Measurements from ENCODE around the gene ZNF443. TPM values are rescaled to one million over a fixed set of nuclear protein-coding genes. Genes with fewer than 3 reads are reported as not detected.
"Not testable (repeated sequence)": the region's sequence is repeated elsewhere in the genome, so short reads cannot be mapped to it uniquely, and the experiment has no call there.

The ZNF443 gene
- total RNA-seq, 1 donor from 2014 or later, result 4.7 TPM

- peaks cover 16 to 34% (median 30%) of the 10 kb centered on the region in 3 donors for H3K9me3 ChIP-seq (ENCODE audit: control insufficient read depth in 3 of 3, low read length in 3 of 3)
- H3K27me3 ChIP-seq (ENCODE audit: control insufficient read depth in 3 of 3, insufficient read depth in 3 of 3, low read length in 3 of 3); H3K4me3 ChIP-seq (ENCODE audit: low read length in 3 of 3); H3K4me1 ChIP-seq (ENCODE audit: control insufficient read depth in 3 of 3, insufficient read depth in 3 of 3, low read length in 3 of 3); H3K27ac ChIP-seq (ENCODE audit: low read depth, low read length); H3K9ac ChIP-seq (ENCODE audit: low read depth in 1 of 3, low read length in 3 of 3): not testable (repeated sequence)
- H3K36me3 ChIP-seq (ENCODE audit: control insufficient read depth in 3 of 3, insufficient read depth in 3 of 3, low read length in 3 of 3), result peaks cover 16 to 33% (median 25%) of the 10 kb centered on the region in 3 donors
These were observed 26.8 kb upstream of the ZNF443 start for GRCh38 chr19:12467651-12468050.

- Histone ChIP-seq H3K36me3 (ENCODE audit: control insufficient read depth in 3 of 3, insufficient read depth in 3 of 3, low read length in 3 of 3) (peaks cover 14 to 33% (median 25%) of the 10 kb centered on the region in 3 donors), H3K27ac (ENCODE audit: low read depth, low read length) (no peak overlapping the region), H3K4me1 (ENCODE audit: control insufficient read depth in 3 of 3, insufficient read depth in 3 of 3, low read length in 3 of 3) (no peaks in the 10 kb centered on the region), H3K27me3 (ENCODE audit: control insufficient read depth in 3 of 3, insufficient read depth in 3 of 3, low read length in 3 of 3) (no peaks in the 10 kb centered on the region), H3K9me3 (ENCODE audit: control insufficient read depth in 3 of 3, low read length in 3 of 3) (peaks cover 16 to 40% (median 35%) of the 10 kb centered on the region in 3 donors), H3K4me3 (ENCODE audit: low read length in 3 of 3) (peak overlapping the region in 1 of 3 donors; percentile 41), H3K9ac (ENCODE audit: low read depth in 1 of 3, low read length in 3 of 3) (no peak overlapping the region)
These were observed 24.4 kb upstream of the ZNF443 start for GRCh38 chr19:12465211-12465610.

- H3K36me3 ChIP-seq (ENCODE audit: control insufficient read depth in 3 of 3, insufficient read depth in 3 of 3, low read length in 3 of 3), result peaks cover 14 to 33% (median 25%) of the 10 kb centered on the region in 3 donors
- no peak overlapping the region for H3K9ac ChIP-seq (ENCODE audit: low read depth in 1 of 3, low read length in 3 of 3)
- H3K4me1 ChIP-seq (ENCODE audit: control insufficient read depth in 3 of 3, insufficient read depth in 3 of 3, low read length in 3 of 3), result no peaks in the 10 kb centered on the region
- H3K27me3 ChIP-seq (ENCODE audit: control insufficient read depth in 3 of 3, insufficient read depth in 3 of 3, low read length in 3 of 3), result no peaks in the 10 kb centered on the region
- no peak overlapping the region for H3K27ac ChIP-seq (ENCODE audit: low read depth, low read length)
- peak overlapping the region in 1 of 3 donors; percentile 41 for H3K4me3 ChIP-seq (ENCODE audit: low read length in 3 of 3)
- peaks cover 16 to 37% (median 35%) of the 10 kb centered on the region in 3 donors for H3K9me3 ChIP-seq (ENCODE audit: control insufficient read depth in 3 of 3, low read length in 3 of 3)
These were observed 23.9 kb upstream of the ZNF443 start for GRCh38 chr19:12464769-12465168.

GRCh38 chr19:12464139-12464538 lies 23.3 kb upstream of the ZNF443 start:
- H3K27ac ChIP-seq (ENCODE audit: low read depth, low read length); H3K27me3 ChIP-seq (ENCODE audit: control insufficient read depth in 3 of 3, insufficient read depth in 3 of 3, low read length in 3 of 3); H3K4me3 ChIP-seq (ENCODE audit: low read length in 3 of 3); H3K4me1 ChIP-seq (ENCODE audit: control insufficient read depth in 3 of 3, insufficient read depth in 3 of 3, low read length in 3 of 3); H3K9ac ChIP-seq (ENCODE audit: low read depth in 1 of 3, low read length in 3 of 3): not testable (repeated sequence)
- Histone ChIP-seq H3K36me3 (ENCODE audit: control insufficient read depth in 3 of 3, insufficient read depth in 3 of 3, low read length in 3 of 3) (peaks cover 14 to 33% (median 25%) of the 10 kb centered on the region in 3 donors), H3K9me3 (ENCODE audit: control insufficient read depth in 3 of 3, low read length in 3 of 3) (peaks cover 16 to 42% (median 35%) of the 10 kb centered on the region in 3 donors)

GRCh38 chr19:12453495-12453894 lies 12.7 kb upstream of the ZNF443 start:
- Histone ChIP-seq H3K27ac (ENCODE audit: low read depth, low read length) (no peak overlapping the region), H3K4me1 (ENCODE audit: control insufficient read depth in 3 of 3, insufficient read depth in 3 of 3, low read length in 3 of 3) (no peaks in the 10 kb centered on the region), H3K9ac (ENCODE audit: low read depth in 1 of 3, low read length in 3 of 3) (no peak overlapping the region), H3K9me3 (ENCODE audit: control insufficient read depth in 3 of 3, low read length in 3 of 3) (peaks cover 2 to 15% (median 4%) of the 10 kb centered on the region in 3 donors), H3K36me3 (ENCODE audit: control insufficient read depth in 3 of 3, insufficient read depth in 3 of 3, low read length in 3 of 3) (no peaks in the 10 kb centered on the region), H3K27me3 (ENCODE audit: control insufficient read depth in 3 of 3, insufficient read depth in 3 of 3, low read length in 3 of 3) (no peaks in the 10 kb centered on the region), H3K4me3 (ENCODE audit: low read length in 3 of 3) (no peak overlapping the region)

GRCh38 chr19:12450844-12451243 lies 10.0 kb upstream of the ZNF443 start:
- Histone ChIP-seq H3K9ac (ENCODE audit: low read depth in 1 of 3, low read length in 3 of 3) (no peak overlapping the region), H3K27me3 (ENCODE audit: control insufficient read depth in 3 of 3, insufficient read depth in 3 of 3, low read length in 3 of 3) (no peaks in the 10 kb centered on the region), H3K27ac (ENCODE audit: low read depth, low read length) (no peak overlapping the region), H3K4me3 (ENCODE audit: low read length in 3 of 3) (no peak overlapping the region), H3K9me3 (ENCODE audit: control insufficient read depth in 3 of 3, low read length in 3 of 3) (peaks cover 2 to 10% (median 4%) of the 10 kb centered on the region in 3 donors), H3K4me1 (ENCODE audit: control insufficient read depth in 3 of 3, insufficient read depth in 3 of 3, low read length in 3 of 3) (no peaks in the 10 kb centered on the region), H3K36me3 (ENCODE audit: control insufficient read depth in 3 of 3, insufficient read depth in 3 of 3, low read length in 3 of 3) (no peaks in the 10 kb centered on the region)

GRCh38 chr19:12448808-12449207 lies 8.0 kb upstream of the ZNF443 start:
- H3K4me1 ChIP-seq (ENCODE audit: control insufficient read depth in 3 of 3, insufficient read depth in 3 of 3, low read length in 3 of 3), result no peaks in the 10 kb centered on the region
- no peak overlapping the region for H3K27ac ChIP-seq (ENCODE audit: low read depth, low read length)
- H3K9me3 ChIP-seq (ENCODE audit: control insufficient read depth in 3 of 3, low read length in 3 of 3), result peaks cover 0 to 7% (median 6%) of the 10 kb centered on the region in 3 donors
- no peaks in the 10 kb centered on the region for H3K27me3 ChIP-seq (ENCODE audit: control insufficient read depth in 3 of 3, insufficient read depth in 3 of 3, low read length in 3 of 3)
- H3K36me3 ChIP-seq (ENCODE audit: control insufficient read depth in 3 of 3, insufficient read depth in 3 of 3, low read length in 3 of 3), result no peaks in the 10 kb centered on the region
- no peak overlapping the region for H3K9ac ChIP-seq (ENCODE audit: low read depth in 1 of 3, low read length in 3 of 3)
- no peak overlapping the region for H3K4me3 ChIP-seq (ENCODE audit: low read length in 3 of 3)

GRCh38 chr19:12439686-12440540 lies 908 bp downstream of the ZNF443 start:
- H3K27me3 ChIP-seq (ENCODE audit: control insufficient read depth in 3 of 3, insufficient read depth in 3 of 3, low read length in 3 of 3); H3K36me3 ChIP-seq (ENCODE audit: control insufficient read depth in 3 of 3, insufficient read depth in 3 of 3, low read length in 3 of 3); H3K9me3 ChIP-seq (ENCODE audit: control insufficient read depth in 3 of 3, low read length in 3 of 3); H3K4me1 ChIP-seq (ENCODE audit: control insufficient read depth in 3 of 3, insufficient read depth in 3 of 3, low read length in 3 of 3): not testable (repeated sequence)
- Histone ChIP-seq H3K9ac (ENCODE audit: low read depth in 1 of 3, low read length in 3 of 3) (peak overlapping the region in 2 of 3 donors; percentile 78 to 84), H3K27ac (ENCODE audit: low read depth, low read length) (peak overlapping the region; percentile 54), H3K4me3 (ENCODE audit: low read length in 3 of 3) (peak overlapping the region; percentile 67 to 92 (median 92))

GRCh38 chr19:12430726-12431299 lies 10.0 kb downstream of the ZNF443 start:
- peaks cover 10 to 14% (median 11%) of the 10 kb centered on the region in 3 donors for H3K36me3 ChIP-seq (ENCODE audit: control insufficient read depth in 3 of 3, insufficient read depth in 3 of 3, low read length in 3 of 3)
- not testable (repeated sequence) for H3K4me3 ChIP-seq (ENCODE audit: low read length in 3 of 3); H3K9ac ChIP-seq (ENCODE audit: low read depth in 1 of 3, low read length in 3 of 3); H3K4me1 ChIP-seq (ENCODE audit: control insufficient read depth in 3 of 3, insufficient read depth in 3 of 3, low read length in 3 of 3); H3K27me3 ChIP-seq (ENCODE audit: control insufficient read depth in 3 of 3, insufficient read depth in 3 of 3, low read length in 3 of 3); H3K9me3 ChIP-seq (ENCODE audit: control insufficient read depth in 3 of 3, low read length in 3 of 3); H3K27ac ChIP-seq (ENCODE audit: low read depth, low read length)

- H3K4me1 ChIP-seq (ENCODE audit: control insufficient read depth in 3 of 3, insufficient read depth in 3 of 3, low read length in 3 of 3), result no peaks in the 10 kb centered on the region
- no peak overlapping the region for H3K4me3 ChIP-seq (ENCODE audit: low read length in 3 of 3)
- peaks cover 5 to 6% (median 6%) of the 10 kb centered on the region in 3 donors for H3K36me3 ChIP-seq (ENCODE audit: control insufficient read depth in 3 of 3, insufficient read depth in 3 of 3, low read length in 3 of 3)
- no peaks in the 10 kb centered on the region for H3K9me3 ChIP-seq (ENCODE audit: control insufficient read depth in 3 of 3, low read length in 3 of 3)
- no peak overlapping the region for H3K27ac ChIP-seq (ENCODE audit: low read depth, low read length)
- no peaks in the 10 kb centered on the region for H3K27me3 ChIP-seq (ENCODE audit: control insufficient read depth in 3 of 3, insufficient read depth in 3 of 3, low read length in 3 of 3)
- H3K9ac ChIP-seq (ENCODE audit: low read depth in 1 of 3, low read length in 3 of 3), result no peak overlapping the region
These were observed 14.9 kb downstream of the ZNF443 start for GRCh38 chr19:12425888-12426274.

Data from skeletal muscle tissue (tissue), 4 donors.